NT2/D1 (cell line): ENCODE results near the gene THBS2.

Experiments
- DNase-seq: peaks from one replicate; pipeline ENCODE4 v3.0.0-alpha.2; 2011; ENCODE audit warnings: low read depth, low spot score
- H3K27me3 ChIP-seq: 2 replicates; pipeline ENCODE4 v1.6.0; 2011; ENCODE audit warnings: mild to moderate bottlenecking; ENCODE audit not compliant: insufficient read length, insufficient read depth
- H3K36me3 ChIP-seq: 2 replicates; pipeline ENCODE4 v1.6.1; 2011; ENCODE audit warnings: mild to moderate bottlenecking, low read length, mixed read lengths; ENCODE audit not compliant: insufficient read depth, insufficient read length
- H3K4me1 ChIP-seq: 2 replicates; pipeline ENCODE4 v1.5.1; 2011; ENCODE audit not compliant: insufficient read depth, insufficient read length
- H3K4me3 ChIP-seq: 2 replicates; pipeline ENCODE4 v1.5.1; 2011; ENCODE audit warnings: low read depth; ENCODE audit not compliant: insufficient read length
- H3K9ac ChIP-seq: 2 replicates; pipeline ENCODE4 v1.6.0; 2011; ENCODE audit warnings: low read depth; ENCODE audit not compliant: insufficient read length
- H3K9me3 ChIP-seq: 2 replicates; pipeline ENCODE4 v1.5.1; 2011; ENCODE audit warnings: mild to moderate bottlenecking, low read length; ENCODE audit not compliant: insufficient read depth
- SUZ12 ChIP-seq: IDR thresholded peaks from 2 replicates; pipeline ENCODE4 v1.6.1; 2011; ENCODE audit not compliant: insufficient read length, insufficient read depth; ENCODE audit errors: extremely low read depth
- YY1 ChIP-seq: IDR thresholded peaks from 2 replicates; pipeline ENCODE4 v1.6.1; 2011; ENCODE audit not compliant: insufficient read length, insufficient read depth
- ZNF274 ChIP-seq: IDR thresholded peaks from 2 replicates; pipeline ENCODE4 v1.6.1; 2011; ENCODE audit warnings: mild to moderate bottlenecking, low read depth, low read length

THBS2 gene

DNA sequence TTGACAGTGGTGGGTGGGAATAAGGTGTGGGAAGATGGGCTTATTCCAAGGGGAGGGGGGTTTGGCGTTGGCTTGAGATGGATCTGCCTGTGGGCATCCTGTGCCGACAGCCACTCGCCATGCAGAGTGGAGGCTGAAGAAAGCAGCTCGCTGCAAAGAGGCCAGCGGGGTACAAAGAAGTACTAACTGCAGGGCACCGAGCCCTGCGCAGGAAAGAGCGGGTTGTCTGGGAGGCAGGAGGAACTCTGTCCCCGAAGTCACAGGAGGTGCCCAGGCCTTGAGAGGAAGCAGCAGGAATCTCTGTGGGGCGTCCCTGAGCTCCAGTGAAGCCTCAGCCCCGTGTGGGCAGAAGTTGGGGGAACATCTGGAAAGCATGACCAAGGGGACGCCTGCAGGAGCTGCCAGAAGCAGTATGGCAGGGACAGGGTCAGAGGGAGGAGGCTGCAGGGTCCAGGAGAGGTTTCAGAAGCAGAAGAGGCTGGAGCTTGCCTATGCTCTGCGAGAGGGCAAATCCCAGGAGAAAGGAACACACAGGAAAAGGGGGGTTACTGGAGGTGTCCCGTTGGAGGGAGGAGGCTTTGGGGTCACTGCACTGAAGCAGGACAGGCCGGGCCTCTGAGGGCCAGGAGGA is 77.2 kb downstream of the THBS2 start:
- no peak overlapping the region for H3K4me3 ChIP-seq
- no peak overlapping the region for H3K9ac ChIP-seq
- no peak for DNase-seq
- no peaks in the 10 kb centered on the region for H3K27me3 ChIP-seq
- TF ChIP-seq YY1 (no peak), ZNF274 (no peak), SUZ12 (no peak)
- no peaks in the 10 kb centered on the region for H3K4me1 ChIP-seq
- H3K36me3 ChIP-seq = no peaks in the 10 kb centered on the region
- no peaks in the 10 kb centered on the region; the same call in 1 of the 2 replicates for H3K9me3 ChIP-seq

DNA sequence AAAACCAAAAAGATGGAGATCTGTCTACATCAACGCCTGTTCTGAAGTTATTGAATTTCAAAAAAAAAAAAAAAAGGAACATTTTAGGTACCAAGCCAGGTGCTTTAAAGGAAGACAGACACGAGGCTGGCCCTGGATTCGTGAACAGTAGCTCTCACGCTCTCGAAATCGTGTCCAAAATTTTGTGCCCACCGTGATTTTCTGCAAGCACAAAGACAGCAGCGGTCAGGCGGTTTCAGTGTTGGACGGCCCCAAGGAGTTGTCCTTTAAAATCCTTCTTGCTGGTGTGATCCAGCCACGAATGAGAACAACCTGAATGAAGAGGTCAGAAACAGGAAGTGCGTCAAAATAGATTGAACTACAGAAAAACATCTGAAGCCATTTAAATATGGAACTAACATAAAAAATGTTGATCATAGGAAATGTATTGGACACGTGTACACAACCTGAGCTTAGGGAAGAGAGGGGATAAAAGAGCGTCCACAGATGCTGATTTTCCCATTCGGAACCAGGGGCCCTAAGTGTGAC is 78.2 kb downstream of the THBS2 start:
- no peak for DNase-seq
- no peaks in the 10 kb centered on the region for H3K36me3 ChIP-seq
- TF ChIP-seq SUZ12 (no peak), YY1 (no peak), ZNF274 (no peak)
- no peaks in the 10 kb centered on the region; the same call in 1 of the 2 replicates for H3K9me3 ChIP-seq
- no peak overlapping the region for H3K4me3 ChIP-seq
- H3K27me3 ChIP-seq = no peaks in the 10 kb centered on the region
- no peak overlapping the region for H3K9ac ChIP-seq
- H3K4me1 ChIP-seq = no peaks in the 10 kb centered on the region

DNA sequence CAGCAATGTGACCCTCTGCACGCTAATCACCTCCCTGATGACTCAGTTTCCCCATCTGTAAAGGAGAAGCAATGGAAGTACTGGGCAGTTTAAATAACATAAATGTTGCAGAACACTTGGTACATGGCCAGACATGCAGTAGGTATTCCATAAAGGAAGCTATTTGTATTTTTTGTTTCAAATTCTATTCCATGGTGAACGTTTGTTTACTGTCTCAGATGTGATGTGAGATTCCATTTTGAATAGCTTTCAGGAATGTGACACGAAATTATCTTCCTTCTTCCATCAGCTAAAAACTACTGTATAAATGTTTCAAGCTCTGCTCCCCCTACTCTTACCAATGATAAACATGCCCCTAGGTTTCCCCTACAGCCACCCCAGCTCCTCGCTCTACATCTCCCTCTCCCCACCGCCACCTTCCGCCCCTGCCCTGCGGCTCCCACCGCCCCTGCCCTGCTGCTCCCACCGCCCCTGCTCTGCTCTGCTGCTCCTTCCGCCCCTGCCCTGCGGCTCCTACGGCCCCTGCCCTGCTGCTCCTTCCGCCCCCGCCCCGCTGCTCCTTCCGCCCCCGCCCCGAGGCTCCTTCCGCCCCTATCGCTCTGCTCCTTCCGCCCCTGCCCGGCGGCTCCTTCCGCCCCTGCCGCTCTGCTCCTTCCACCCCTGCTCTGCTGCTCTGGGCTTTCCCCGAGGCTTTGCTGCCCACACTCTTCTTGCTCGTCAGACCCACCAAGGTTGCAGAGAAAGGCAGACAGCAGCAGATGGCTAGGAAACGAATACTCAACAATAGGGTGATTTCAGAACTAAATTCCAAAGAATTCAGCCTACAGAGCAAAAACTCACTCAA is 78.9 kb downstream of the THBS2 start:
- no peak for TF ChIP-seq ZNF274
- no peak overlapping the region for H3K9ac ChIP-seq
- H3K4me3 ChIP-seq = no peak overlapping the region
- no peaks in the 10 kb centered on the region for H3K36me3 ChIP-seq
- no peaks in the 10 kb centered on the region for H3K4me1 ChIP-seq
- H3K9me3 ChIP-seq = no peaks in the 10 kb centered on the region; the same call in 1 of the 2 replicates
- DNase-seq = no peak
- no peaks in the 10 kb centered on the region for H3K27me3 ChIP-seq

DNA sequence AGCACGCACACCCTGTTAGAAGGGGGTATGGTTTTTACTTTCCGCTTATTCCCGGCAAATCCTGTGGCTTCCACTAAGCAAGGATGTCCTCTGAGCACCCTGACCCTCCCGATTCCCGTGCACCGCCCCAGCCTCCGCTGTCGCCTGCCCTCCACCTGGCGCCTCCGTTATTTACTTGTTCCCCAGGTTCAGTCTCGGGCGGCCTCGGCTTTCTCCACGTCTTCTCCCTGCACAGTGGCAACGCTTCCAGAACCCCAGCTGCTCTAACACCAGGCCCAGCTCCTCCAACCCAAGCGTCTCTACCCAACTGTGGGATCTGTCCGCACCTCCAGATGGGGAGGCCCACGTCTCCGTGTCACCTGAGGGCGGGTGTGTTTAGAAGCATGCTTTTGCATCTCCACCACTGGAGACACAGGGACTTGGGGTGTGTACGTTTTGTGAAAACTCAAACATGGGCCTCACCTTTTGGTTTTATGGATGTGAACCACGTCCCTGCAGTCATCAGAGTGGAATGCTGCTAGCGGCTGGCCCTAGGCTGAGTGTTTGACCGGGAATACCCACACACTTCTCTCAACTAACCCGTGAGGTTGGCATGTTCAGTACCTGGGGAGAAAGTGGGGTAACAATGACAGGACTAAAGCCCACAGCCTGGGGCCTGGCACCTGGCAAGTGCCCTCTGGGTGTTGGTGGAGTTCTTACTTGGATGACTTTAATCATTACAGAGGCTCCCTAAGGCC is 79.9 kb downstream of the THBS2 start:
- Histone ChIP-seq H3K36me3 (no peaks in the 10 kb centered on the region), H3K27me3 (no peaks in the 10 kb centered on the region), H3K9ac (no peak overlapping the region), H3K4me3 (no peak overlapping the region), H3K4me1 (no peaks in the 10 kb centered on the region), H3K9me3 (no peaks in the 10 kb centered on the region)
- no peak for TF ChIP-seq SUZ12
- no peak for TF ChIP-seq ZNF274
- no peak for TF ChIP-seq YY1
- no peak for DNase-seq

DNA sequence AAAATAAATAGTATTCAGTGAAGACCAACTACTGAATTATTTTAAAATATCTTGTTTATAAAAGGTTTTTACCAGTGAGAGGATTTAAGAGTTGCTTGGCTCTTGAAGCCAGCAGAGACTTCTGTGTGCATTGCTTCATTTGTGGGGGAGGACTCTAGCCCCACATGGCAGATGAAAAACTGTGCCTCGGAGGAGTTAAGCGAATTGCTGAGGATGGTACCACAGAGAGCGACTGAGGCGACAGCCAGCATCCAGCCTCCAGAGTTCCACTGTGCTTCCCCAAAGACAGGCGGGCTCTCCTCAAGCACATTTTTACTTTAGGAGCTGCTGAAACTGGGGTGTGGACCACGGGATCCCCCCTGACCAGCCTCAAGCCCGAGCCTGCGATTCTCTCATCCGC is 80.7 kb downstream of the THBS2 start:
- Histone ChIP-seq H3K4me1 (no peaks in the 10 kb centered on the region), H3K4me3 (no peak overlapping the region), H3K9me3 (no peaks in the 10 kb centered on the region), H3K9ac (no peak overlapping the region), H3K36me3 (no peaks in the 10 kb centered on the region), H3K27me3 (no peaks in the 10 kb centered on the region)
- TF ChIP-seq SUZ12 (no peak), ZNF274 (no peak), YY1 (no peak)
- no peak for DNase-seq

DNA sequence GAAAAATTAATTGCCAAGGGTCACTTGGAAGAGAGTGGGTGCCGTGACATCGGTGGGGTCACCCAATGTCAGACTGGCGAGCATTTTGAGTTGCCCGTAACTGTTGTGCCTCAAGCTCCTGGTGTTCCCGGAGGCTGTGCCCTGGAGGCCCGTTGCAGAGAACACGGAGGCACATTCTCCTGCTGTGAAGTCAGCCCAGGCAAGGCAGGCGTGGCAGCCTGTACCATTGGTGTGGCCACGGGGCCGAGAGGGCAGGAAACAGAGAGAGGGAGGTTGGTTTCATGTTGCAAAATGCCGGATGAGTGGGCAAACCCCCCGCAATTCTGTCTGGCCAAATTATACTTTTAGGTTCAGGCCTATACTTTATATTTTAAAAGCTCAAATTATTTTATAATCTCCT is 81.2 kb downstream of the THBS2 start:
- no peak for TF ChIP-seq SUZ12
- no peak for TF ChIP-seq YY1
- no peak for TF ChIP-seq ZNF274
- no peak for DNase-seq
- Histone ChIP-seq H3K4me3 (no peak overlapping the region), H3K27me3 (no peaks in the 10 kb centered on the region), H3K9ac (no peak overlapping the region), H3K36me3 (no peaks in the 10 kb centered on the region), H3K4me1 (no peaks in the 10 kb centered on the region), H3K9me3 (no peaks in the 10 kb centered on the region)

DNA sequence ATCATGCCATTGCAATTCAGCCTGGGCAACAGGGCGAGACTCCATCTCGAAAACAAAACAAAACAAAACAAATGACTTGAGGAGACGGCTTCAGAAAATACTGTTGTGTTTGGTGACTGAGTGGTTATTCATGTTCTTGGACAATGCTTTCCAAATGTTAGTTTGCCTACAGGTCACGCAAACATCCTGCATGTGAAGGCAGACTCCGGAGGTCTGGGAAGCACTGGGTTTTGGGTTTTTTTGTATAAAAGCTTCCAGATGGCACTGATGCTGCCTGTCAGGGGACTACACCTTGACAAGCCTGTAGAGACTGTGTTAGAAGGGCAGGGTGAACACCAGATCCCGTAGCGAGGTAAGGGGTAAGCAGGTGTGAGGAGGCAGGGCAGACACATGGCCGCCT is 81.7 kb downstream of the THBS2 start:
- H3K9ac ChIP-seq = no peak overlapping the region
- DNase-seq = no peak

More for the DNA sequence above, 81.7 kb downstream of the THBS2 start:
- Histone ChIP-seq H3K36me3 (no peaks in the 10 kb centered on the region), H3K9me3 (no peaks in the 10 kb centered on the region), H3K27me3 (no peaks in the 10 kb centered on the region), H3K4me1 (no peaks in the 10 kb centered on the region), H3K4me3 (no peak overlapping the region)
- TF ChIP-seq ZNF274 (no peak), SUZ12 (no peak), YY1 (no peak)
